Spleen (tissue), 11 donors: ENCODE measurements around the gene ETS2. TPM values are rescaled to one million over a fixed set of nuclear protein-coding genes. Genes with fewer than 3 reads are reported as not detected.

Source experiments
- DNase-seq: peaks from one replicate; pipeline ENCODE4 v3.0.0-alpha.2; 2020
- H3K27ac ChIP-seq, 8 donors: fragments of 200-600 bp; sonication (generic) in 7 of 8; 1 replicate in 4 of 8; 2 replicates in 4 of 8; pipeline versions ENCODE4 v1.5.0 to v1.8.0; 2016 to 2021; ENCODE audit warnings: inconsistent platforms in 4 of 8, mild to moderate bottlenecking in 4 of 8, moderate library complexity in 1 of 8
- H3K27me3 ChIP-seq, 7 donors: fragments of 200-600 bp; sonication (generic) in 6 of 7; replicated peaks in 1 of 7; 1 replicate in 4 of 7; 2 replicates in 3 of 7; pipeline versions ENCODE4 v1.5.0 to v1.8.0; 2016 to 2021; ENCODE audit warnings: inconsistent platforms in 3 of 7, mild to moderate bottlenecking in 1 of 7
- H3K36me3 ChIP-seq, 6 donors: fragments of 200-600 bp; sonication (generic) in 5 of 6; 1 replicate in 4 of 6; 2 replicates in 2 of 6; pipeline versions ENCODE4 v1.5.0 to v1.8.0; 2016 to 2021; ENCODE audit warnings: inconsistent platforms in 2 of 6
- H3K4me1 ChIP-seq, 6 donors: fragments of 200-600 bp; sonication (generic) in 5 of 6; 1 replicate in 3 of 6; 2 replicates in 3 of 6; pipeline versions ENCODE4 v1.5.0 to v1.8.0; 2016 to 2021; ENCODE audit warnings: inconsistent platforms in 3 of 6
- H3K4me3 ChIP-seq, 8 donors: fragments of 200-600 bp; sonication (generic) in 7 of 8; 1 replicate in 4 of 8; 2 replicates in 4 of 8; pipeline versions ENCODE4 v1.5.0 to v1.8.0; 2016 to 2021; ENCODE audit warnings: inconsistent platforms in 4 of 8, mild to moderate bottlenecking in 4 of 8, moderate library complexity in 2 of 8
- H3K9me3 ChIP-seq, 8 donors: fragments of 200-600 bp; sonication (generic) in 7 of 8; 1 replicate in 4 of 8; 2 replicates in 4 of 8; pipeline versions ENCODE4 v1.5.0 to v1.8.0; 2016 to 2021; ENCODE audit warnings: inconsistent platforms in 4 of 8
- POLR2A ChIP-seq, 3 donors: fragments of 450-650 bp; IDR thresholded peaks; one replicate each; pipeline ENCODE4 v1.5.1; 2017; ENCODE audit warnings: antibody characterized with exemption in 3 of 3, mild to moderate bottlenecking in 1 of 3
- POLR2AphosphoS5 ChIP-seq, 3 donors: sonication (generic); formaldehyde crosslinking; IDR thresholded peaks; one replicate each; pipeline ENCODE4 v1.5.1; 2017; ENCODE audit warnings: antibody characterized with exemption in 3 of 3
- WGBS, 5 donors: extraction: QIAGEN DNeasy Blood & Tissue Kit in 3 of 5; methylation state at CpG; one replicate each; pipeline versions ENCODE4 v1.1.5 to v1.1.7; 2013 to 2018; 5-methylcytosine and 5-hydroxymethylcytosine counted together
- intact Hi-C: fragments of 100-400 bp; cut with DNase I; formaldehyde crosslinking; loops from one replicate; pipeline ENCODE4 v1.15.0; 2023; ENCODE audit warnings: low total_unique reads
- polyA plus RNA-seq, 3 donors: library from polyadenylated mRNA; stranded (reverse); fragments of 200-250 nt; gene quantifications; one replicate each; pipeline ENCODE4 v1.2.1, GENCODE V29; 2013
- total RNA-seq, 7 donors: library from RNA; depleted of rRNA in 3 of 7; stranded (reverse); fragments of >200 nt in 3 of 7; fragmentation: NEBNext Ultra II Directional in 4 of 7; extraction: Animal tissue kit (Norgen Biotek cat#: 25700) in 4 of 7; gene quantifications; one replicate each; pipeline versions ENCODE4 v1.1.0 to v1.2.1, GENCODE V29; 2016 to 2021
- TF ChIP-seq, protein P1 (sequence below), 11 experiments: fragments of 200-600 bp in 7 of 11; fragments of 450-650 bp in 4 of 11; sonication (generic) in 4 of 11; IDR thresholded peaks in 8 of 11; conservative IDR thresholded peaks in 3 of 11; 1 replicate in 7 of 11; 2 replicates in 4 of 11; pipeline versions ENCODE4 v1.4.0 to v1.8.0; 2016 to 2021; ENCODE audit warnings: antibody characterized with exemption in 11 of 11, inconsistent platforms in 4 of 11, mild to moderate bottlenecking in 1 of 11
- donor health status: healthy with polysubstance abuse.
- donor health status: DM: no; HTN: no; CAD: no; lungs with moderate emphysema.
- donor health status: DM: no; HTN: no; CAD: no.
- donor health status: Bipolar disorder and iron deficiency.
- donor health status: healthy.
- donor health status: DM: no; HTN: no; CAD: no.
- donor health status: DM: yes; HTN: yes; CAD: no.

ETS2 gene
- total and polyA plus RNA-seq, 10 donors = 44.4 to 590 (median 349) TPM

DNA sequence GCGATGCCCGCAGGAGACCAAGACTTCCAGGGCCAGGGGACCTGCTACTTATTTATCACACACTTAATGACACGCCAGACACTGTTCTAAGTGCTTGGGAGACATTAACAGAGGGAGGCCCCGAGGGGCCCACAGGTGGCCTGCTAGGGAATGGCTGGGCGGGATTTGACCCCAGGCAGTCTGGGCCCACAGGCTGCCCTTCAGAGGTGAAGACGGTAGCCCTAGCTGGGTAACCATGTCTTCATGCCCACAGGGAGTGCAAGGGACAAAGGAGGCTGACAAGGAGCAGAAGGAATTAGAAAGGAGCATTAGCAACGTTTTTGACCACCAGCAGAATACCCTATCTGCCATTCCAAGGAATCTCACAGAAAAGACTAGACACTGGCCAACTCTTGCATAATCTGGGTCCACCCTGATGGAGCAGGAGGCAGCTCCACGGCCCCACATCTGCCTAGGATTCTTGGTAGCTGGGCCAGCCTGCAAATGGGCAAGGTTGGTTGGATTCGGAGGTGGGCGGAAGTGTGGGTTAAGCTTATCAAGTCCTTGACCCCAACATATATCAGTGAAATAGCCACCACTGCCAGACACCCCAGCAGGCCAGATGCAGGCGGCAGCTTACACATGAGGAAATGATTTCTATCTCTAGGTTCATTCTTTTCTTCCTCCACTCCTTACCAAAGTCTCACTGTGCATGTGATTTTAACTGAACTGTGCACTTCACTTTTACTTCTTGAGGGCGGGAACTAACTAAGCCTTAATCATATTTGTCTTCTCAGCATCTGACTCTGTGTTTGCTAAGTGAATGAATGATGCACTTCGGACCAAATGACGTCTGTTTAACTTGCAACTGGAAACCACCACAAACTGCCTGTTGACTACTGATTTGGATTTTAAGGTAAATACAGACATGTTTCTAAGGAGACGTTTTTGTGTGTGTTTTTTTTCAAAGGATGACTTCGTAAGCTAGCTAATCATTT, 3.4 kb upstream of the ETS2 start:
- intact Hi-C loops = loop anchor here (10.0 kb wide), 1 partner anchor 58 kb away; no protein-coding TSS in a partner anchor
- no peak for DNase-seq
- Histone ChIP-seq H3K27me3 (peaks cover 0 to 12% (median 0%) of the 10 kb centered on the region in 7 donors), H3K9me3 (no peaks in the 10 kb centered on the region), H3K4me3 (no peak overlapping the region), H3K27ac (no peak overlapping the region), H3K36me3 (no peaks in the 10 kb centered on the region), H3K4me1 (peaks cover 0 to 33% (median 16%) of the 10 kb centered on the region in 6 donors)
- 85 to 93% (median 90%) methylated on average over 16 of the region's 16 CpGs for WGBS, 5 donors
- TF ChIP-seq POLR2A (IDR thresholded peaks at IDR 0.05) (no peak), POLR2AphosphoS5 (IDR thresholded peaks at IDR 0.05) (no peak)
- TF ChIP-seq, protein P1, sequence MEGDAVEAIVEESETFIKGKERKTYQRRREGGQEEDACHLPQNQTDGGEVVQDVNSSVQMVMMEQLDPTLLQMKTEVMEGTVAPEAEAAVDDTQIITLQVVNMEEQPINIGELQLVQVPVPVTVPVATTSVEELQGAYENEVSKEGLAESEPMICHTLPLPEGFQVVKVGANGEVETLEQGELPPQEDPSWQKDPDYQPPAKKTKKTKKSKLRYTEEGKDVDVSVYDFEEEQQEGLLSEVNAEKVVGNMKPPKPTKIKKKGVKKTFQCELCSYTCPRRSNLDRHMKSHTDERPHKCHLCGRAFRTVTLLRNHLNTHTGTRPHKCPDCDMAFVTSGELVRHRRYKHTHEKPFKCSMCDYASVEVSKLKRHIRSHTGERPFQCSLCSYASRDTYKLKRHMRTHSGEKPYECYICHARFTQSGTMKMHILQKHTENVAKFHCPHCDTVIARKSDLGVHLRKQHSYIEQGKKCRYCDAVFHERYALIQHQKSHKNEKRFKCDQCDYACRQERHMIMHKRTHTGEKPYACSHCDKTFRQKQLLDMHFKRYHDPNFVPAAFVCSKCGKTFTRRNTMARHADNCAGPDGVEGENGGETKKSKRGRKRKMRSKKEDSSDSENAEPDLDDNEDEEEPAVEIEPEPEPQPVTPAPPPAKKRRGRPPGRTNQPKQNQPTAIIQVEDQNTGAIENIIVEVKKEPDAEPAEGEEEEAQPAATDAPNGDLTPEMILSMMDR (IDR thresholded peaks at IDR 0.05 in 8 of 11, conservative IDR thresholded peaks at IDR 0.05 in 3 of 11) = no peak

DNA sequence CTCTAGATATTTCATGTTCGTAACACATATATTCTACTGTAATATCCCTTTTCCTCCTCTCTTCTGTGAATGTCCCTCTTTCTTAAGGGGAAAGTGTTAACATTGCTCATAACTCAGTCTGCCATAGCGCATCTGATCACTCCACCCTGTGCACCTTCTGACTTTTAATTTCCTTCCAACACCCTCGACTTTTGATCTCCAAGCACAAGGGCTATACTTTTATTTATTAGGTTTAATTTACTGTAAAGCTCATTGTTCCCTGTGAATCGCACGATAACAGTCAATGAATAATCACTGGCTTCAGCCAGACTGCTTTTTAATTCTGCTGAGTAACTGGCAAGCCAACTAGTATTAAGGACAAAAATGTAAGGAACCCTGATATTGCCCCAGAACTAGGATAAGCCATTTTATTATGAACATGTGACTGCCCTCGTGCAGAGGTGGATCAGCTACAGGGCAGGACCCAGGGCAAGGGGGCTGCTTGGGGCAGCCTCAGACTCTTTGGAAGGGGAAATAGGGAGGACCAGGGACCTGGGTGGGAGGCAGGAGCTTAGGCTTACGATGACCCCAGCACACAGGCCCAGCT, 2.6 kb upstream of the ETS2 start:
- intact Hi-C loops = loop anchor here (10.0 kb wide), 1 partner anchor 58 kb away; no protein-coding TSS in a partner anchor
- no peak for TF ChIP-seq POLR2A (IDR thresholded peaks at IDR 0.05)
- TF ChIP-seq POLR2AphosphoS5 (IDR thresholded peaks at IDR 0.05) = no peak
- TF ChIP-seq, protein P1 (IDR thresholded peaks at IDR 0.05 in 8 of 11, conservative IDR thresholded peaks at IDR 0.05 in 3 of 11) = no peak
- H3K36me3 ChIP-seq = peaks cover 0 to 6% (median 0%) of the 10 kb centered on the region in 6 donors
- 74 to 86% (median 81%) methylated on average over 7 of the region's 7 CpGs for WGBS, 5 donors
- H3K27ac ChIP-seq = peak overlapping the region in 1 of 8 donors; percentile 2
- DNase-seq = no peak
- H3K9me3 ChIP-seq = no peaks in the 10 kb centered on the region
- H3K4me1 ChIP-seq = peaks cover 0 to 41% (median 18%) of the 10 kb centered on the region in 6 donors
- H3K4me3 ChIP-seq = no peak overlapping the region
- H3K27me3 ChIP-seq = peaks cover 0 to 12% (median 0%) of the 10 kb centered on the region in 7 donors

DNA sequence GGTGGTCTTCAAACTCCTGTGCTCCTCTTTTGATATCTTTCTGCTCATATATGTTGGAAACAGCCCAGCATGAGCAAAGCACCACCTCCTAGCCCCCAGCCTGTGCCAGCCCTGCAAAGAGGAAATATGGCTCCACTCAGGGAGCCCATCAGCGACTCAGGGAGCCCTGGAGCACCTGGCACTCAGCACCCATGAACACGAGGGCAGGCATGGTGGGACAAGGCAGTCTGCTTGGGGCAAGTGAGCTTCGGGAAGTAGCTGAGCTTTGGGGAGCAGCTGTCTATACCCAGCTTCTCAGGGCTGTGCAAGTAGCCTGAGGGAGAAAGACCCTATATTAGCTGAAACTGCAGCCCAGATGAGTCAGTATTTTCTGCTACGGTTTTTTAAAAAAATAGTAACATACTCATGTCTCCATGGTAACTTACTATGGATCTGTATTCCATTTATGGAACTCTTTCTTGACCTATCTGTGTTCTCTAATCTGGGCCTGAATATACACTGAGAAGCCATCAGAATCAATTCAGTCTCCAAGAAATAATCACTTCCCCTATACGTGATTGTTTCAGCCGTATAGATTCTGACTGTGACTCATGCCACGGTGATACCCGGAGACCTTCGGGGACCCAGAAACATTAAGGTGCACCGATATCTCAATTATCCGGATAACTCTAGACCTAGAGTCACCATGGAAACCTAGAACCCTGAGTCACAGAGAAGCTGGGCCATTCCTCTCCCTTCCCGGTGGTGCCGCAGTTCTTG, 1.5 kb upstream of the ETS2 start:
- peak overlapping the region in 7 of 8 donors; percentile 86 to 99 (median 98) for H3K27ac ChIP-seq
- H3K36me3 ChIP-seq = peaks cover 0 to 10% (median 0%) of the 10 kb centered on the region in 6 donors
- H3K4me1 ChIP-seq = peaks cover 0 to 51% (median 21%) of the 10 kb centered on the region in 6 donors
- peaks cover 0 to 12% (median 0%) of the 10 kb centered on the region in 7 donors for H3K27me3 ChIP-seq
- no peak for DNase-seq
- intact Hi-C loops = loop anchor here (10.0 kb wide), 1 partner anchor 59 kb away; no protein-coding TSS in a partner anchor
- no peaks in the 10 kb centered on the region for H3K9me3 ChIP-seq
- peak overlapping the region in 7 of 8 donors; percentile 60 to 90 (median 78) for H3K4me3 ChIP-seq
- TF ChIP-seq POLR2A (IDR thresholded peaks at IDR 0.05) = no peak
- TF ChIP-seq, protein P1 (IDR thresholded peaks at IDR 0.05 in 8 of 11, conservative IDR thresholded peaks at IDR 0.05 in 3 of 11) = peak in 2 of 11 experiments; percentile 13 to 14
- WGBS, 5 donors = 35 to 68% (median 53%) methylated on average over 11 to 13 of the region's 13 CpGs
